Measurements from ENCODE around the gene PTPRJ. TPM values are rescaled to one million over a fixed set of nuclear protein-coding genes. Genes with fewer than 3 reads are reported as not detected.

The PTPRJ gene
- total RNA-seq, 4 donors from 2014 or later, result 4.2 to 26.2 (median 9.2) TPM

DNA sequence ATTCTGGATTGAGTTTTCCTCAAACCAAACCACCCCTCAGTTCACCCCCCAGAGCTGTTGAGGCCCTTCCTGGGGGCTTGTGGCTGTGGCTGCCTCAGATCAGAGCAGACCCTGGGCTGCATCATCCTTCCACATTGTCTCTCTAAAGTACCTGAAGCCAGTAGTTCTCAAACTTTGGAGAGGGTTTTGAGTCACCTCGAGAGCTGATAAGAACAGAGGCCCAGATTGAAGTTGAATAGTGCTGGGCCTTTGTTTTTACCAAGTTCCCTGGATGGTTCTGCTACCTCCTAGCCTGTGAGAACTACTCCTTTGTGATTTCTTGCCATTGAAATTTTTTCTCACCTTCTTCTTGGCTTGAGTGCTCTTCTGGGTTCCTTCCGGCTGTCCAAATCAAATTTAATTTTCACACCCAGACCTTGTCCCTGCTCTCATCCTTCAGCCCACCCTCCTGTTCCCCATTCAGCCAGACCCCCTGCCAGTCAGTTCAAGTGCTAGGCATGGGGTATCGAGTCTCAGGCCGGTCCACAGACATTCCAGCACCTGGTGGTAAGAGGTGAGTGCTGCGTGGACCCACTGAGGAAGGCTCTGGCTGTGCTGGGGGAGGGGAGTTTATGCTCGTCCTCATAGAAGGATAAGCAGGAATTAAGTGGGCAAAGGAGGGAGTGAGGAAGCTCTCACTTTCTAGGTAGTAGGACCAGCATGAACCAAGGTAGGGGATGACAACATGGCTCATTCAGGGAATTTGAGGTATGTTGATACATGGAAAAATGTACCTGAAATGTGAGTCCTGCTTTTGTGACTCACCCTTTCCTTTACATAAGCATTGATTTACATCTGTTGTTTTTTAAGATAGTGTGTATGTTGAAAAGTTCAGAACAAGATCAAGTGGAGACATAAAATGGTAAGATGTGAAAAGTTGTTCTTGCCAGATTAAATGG, 116.5 kb downstream of the PTPRJ start:
- whole genome bisulfite sequencing, 2 donors, result 86 to 96% methylated on average over 6 of the region's 6 CpGs
- intact Hi-C loops (cut with DNase I; ENCODE audit: low total_unique reads), result no loop called here
- no peak for TF ChIP-seq POLR2A (IDR thresholded peaks at IDR 0.05)
- TF ChIP-seq, protein P1, sequence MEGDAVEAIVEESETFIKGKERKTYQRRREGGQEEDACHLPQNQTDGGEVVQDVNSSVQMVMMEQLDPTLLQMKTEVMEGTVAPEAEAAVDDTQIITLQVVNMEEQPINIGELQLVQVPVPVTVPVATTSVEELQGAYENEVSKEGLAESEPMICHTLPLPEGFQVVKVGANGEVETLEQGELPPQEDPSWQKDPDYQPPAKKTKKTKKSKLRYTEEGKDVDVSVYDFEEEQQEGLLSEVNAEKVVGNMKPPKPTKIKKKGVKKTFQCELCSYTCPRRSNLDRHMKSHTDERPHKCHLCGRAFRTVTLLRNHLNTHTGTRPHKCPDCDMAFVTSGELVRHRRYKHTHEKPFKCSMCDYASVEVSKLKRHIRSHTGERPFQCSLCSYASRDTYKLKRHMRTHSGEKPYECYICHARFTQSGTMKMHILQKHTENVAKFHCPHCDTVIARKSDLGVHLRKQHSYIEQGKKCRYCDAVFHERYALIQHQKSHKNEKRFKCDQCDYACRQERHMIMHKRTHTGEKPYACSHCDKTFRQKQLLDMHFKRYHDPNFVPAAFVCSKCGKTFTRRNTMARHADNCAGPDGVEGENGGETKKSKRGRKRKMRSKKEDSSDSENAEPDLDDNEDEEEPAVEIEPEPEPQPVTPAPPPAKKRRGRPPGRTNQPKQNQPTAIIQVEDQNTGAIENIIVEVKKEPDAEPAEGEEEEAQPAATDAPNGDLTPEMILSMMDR (IDR thresholded peaks at IDR 0.05), result no peak
- H3K4me3 ChIP-seq (ENCODE audit: low read depth, poor library complexity, severe bottlenecking), result no peak overlapping the region
- DNase-seq (ENCODE audit: low spot score in 2 of 2), result no peak

DNA sequence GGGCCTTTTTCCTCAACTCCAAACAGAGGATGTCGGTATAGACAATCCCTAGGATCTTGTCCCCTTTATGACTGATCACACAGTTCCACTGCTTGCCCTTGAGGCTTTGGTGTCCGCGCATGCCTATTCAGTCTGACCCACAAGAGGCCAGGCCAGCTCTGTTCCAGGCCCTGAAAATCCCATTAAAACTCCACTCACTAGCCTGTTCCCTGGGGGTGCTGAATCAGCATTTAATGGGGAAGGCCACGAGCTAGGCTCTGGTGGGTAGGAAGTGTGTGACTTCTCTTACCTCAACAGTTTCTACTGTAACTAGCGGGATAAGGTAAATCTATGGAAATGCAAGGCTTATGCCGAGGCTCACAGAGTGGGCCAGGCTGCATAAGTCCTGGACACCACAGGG, 117.7 kb downstream of the PTPRJ start:
- no peak overlapping the region for H3K4me3 ChIP-seq (ENCODE audit: low read depth, poor library complexity, severe bottlenecking)
- 75 to 78% methylated on average over 6 of the region's 6 CpGs for WGBS, 2 donors
- TF ChIP-seq, protein P1 (IDR thresholded peaks at IDR 0.05), result no peak
- no peak for TF ChIP-seq POLR2A (IDR thresholded peaks at IDR 0.05)
- intact Hi-C loops (cut with DNase I; ENCODE audit: low total_unique reads), result no loop called here
- DNase-seq (ENCODE audit: low spot score in 2 of 2), result no peak

DNA sequence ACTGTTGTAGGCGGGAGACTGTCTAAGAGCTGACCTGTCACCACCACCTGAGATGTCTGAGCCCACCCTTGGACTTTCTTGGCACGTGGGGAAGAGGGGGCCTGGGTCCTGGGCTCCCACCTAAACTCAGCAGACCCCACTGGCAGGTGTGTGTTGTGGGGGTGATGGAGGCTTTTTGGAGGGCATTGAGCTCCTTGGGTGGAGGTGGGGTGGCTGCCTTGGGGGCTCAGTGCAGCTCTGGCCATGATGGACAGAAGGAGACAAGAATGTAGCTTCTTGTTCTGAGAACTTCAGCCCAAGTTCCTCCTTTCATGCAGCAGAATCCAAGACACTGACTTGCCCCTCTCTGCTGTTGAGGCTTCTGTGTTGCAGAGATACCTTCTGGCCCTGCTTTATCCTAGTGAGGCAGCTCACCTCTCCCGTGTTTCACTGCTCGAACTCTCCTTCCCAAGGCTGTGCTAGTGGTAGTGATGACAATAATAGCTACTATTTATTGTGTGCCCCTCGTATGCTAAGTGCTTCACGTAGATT, 119.6 kb downstream of the PTPRJ start:
- DNase-seq (ENCODE audit: low spot score in 2 of 2), result peak in 1 of 2 donors; percentile 23
- WGBS, 2 donors, result 92 to 96% methylated on average over 6 of the region's 6 CpGs
- intact Hi-C loops (cut with DNase I; ENCODE audit: low total_unique reads), result no loop called here
- TF ChIP-seq, protein P1 (IDR thresholded peaks at IDR 0.05), result no peak
- no peak for TF ChIP-seq POLR2A (IDR thresholded peaks at IDR 0.05)
- no peak overlapping the region for H3K4me3 ChIP-seq (ENCODE audit: low read depth, poor library complexity, severe bottlenecking)

DNA sequence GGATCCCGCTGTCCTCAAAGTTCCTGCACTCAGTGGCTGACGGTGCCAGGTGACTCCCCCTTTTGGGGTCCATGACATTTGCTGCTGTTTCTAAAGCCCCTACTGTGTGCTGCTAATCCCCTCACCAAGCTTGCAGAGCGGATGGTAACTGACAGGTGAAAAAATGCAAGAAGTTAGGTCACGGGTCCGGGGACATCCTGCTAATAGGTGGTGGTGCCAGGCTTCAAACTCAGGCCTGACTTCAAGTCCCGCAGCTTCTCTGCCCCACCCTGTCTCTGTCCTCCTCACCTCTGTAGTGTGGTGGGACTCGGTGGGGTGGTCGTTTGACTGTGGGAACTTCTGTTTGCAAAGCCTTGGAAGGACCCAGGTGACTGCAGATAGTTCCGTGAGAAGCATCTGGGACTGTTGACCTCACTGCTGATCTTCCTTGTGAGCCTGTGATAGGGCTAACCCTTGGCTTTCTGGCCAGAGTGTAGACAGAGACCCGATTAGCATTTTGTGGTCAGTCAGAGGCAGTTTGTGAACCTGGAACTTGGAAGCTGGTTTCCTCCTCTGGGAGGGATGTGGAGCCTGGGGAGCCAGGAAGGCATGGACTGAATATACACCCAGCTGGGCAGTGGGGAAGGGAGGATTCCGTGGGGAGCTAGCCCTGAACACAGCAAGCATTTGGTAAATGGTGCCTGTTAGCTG, 120.8 kb downstream of the PTPRJ start:
- TF ChIP-seq, protein P1 (IDR thresholded peaks at IDR 0.05), result no peak
- no peak for TF ChIP-seq POLR2A (IDR thresholded peaks at IDR 0.05)
- H3K4me3 ChIP-seq (ENCODE audit: low read depth, poor library complexity, severe bottlenecking), result no peak overlapping the region
- WGBS, 2 donors, result 80% methylated on average over 11 of the region's 11 CpGs
- intact Hi-C loops (cut with DNase I; ENCODE audit: low total_unique reads), result no loop called here
- peak in 1 of 2 donors; percentile 77 for DNase-seq (ENCODE audit: low spot score in 2 of 2)

DNA sequence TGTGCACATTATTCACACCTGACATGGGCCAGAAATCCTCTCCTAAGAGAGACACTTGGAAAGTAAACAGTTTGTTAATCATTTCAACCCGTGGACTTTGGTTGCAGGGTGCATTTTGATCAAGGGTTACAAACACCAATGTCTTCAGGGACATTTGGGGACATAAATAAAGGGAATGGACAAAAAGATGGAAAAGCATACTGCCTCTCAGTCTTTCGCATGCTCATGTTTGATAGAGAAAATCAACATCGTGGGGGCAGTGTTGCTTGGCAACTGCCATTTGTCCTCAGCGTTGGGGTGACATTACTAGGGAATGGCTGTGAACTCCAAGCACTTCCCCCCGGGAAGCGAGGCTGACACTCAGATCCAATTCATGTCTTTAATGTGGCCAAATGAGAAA, 121.6 kb downstream of the PTPRJ start:
- intact Hi-C loops (cut with DNase I; ENCODE audit: low total_unique reads), result no loop called here
- DNase-seq (ENCODE audit: low spot score in 2 of 2), result peak in 1 of 2 donors; percentile 46
- TF ChIP-seq, protein P1 (IDR thresholded peaks at IDR 0.05), result no peak
- no peak for TF ChIP-seq POLR2A (IDR thresholded peaks at IDR 0.05)
- H3K4me3 ChIP-seq (ENCODE audit: low read depth, poor library complexity, severe bottlenecking), result no peak overlapping the region
- 49 to 62% methylated on average over 6 of the region's 6 CpGs for WGBS, 2 donors
